B cell (primary cell): ENCODE measurements around the gene LRRC8D.

Source experiments
- CTCF ChIP-seq: fragments of 200-600 bp; IDR thresholded peaks from one replicate; pipeline ENCODE4 v1.8.0; 2022; ENCODE audit warnings: antibody characterized with exemption, mild to moderate bottlenecking
- EZH2 ChIP-seq: IDR thresholded peaks from 2 replicates; pipeline ENCODE4 v1.6.1; 2012; ENCODE audit warnings: borderline replicate concordance, low read depth, mild to moderate bottlenecking, moderate library complexity, low read length; ENCODE audit not compliant: insufficient read depth, poor library complexity, severe bottlenecking

GRCh38 chr1:89839516-89839915 is 18.7 kb downstream of the LRRC8D start:
- TF ChIP-seq CTCF (no peak), EZH2 (no peak)
